Epithelial cell of esophagus (primary cell): ENCODE data around the gene ELMO1.

Source experiments
- DNase-seq: peaks from one replicate; pipeline ENCODE4 v3.0.0; 2010; ENCODE audit warnings: low read depth
- H3K4me3 ChIP-seq: 2 replicates; pipeline ENCODE4 v1.5.1; 2011; ENCODE audit warnings: mild to moderate bottlenecking, low read length, control low read depth
- TF ChIP-seq, protein P1 (sequence below): IDR thresholded peaks from 2 replicates; pipeline ENCODE4 v1.5.1; 2011; ENCODE audit warnings: low read depth, mild to moderate bottlenecking, low read length, control low read depth, inconsistent platforms; ENCODE audit not compliant: insufficient read depth; ENCODE audit errors: missing control alignments

ELMO1 gene

GRCh38 chr7:37419496-37419895 lies 29.2 kb downstream of the ELMO1 start:
- no peak overlapping the region for H3K4me3 ChIP-seq
- DNase-seq = no peak
- TF ChIP-seq, protein P1, sequence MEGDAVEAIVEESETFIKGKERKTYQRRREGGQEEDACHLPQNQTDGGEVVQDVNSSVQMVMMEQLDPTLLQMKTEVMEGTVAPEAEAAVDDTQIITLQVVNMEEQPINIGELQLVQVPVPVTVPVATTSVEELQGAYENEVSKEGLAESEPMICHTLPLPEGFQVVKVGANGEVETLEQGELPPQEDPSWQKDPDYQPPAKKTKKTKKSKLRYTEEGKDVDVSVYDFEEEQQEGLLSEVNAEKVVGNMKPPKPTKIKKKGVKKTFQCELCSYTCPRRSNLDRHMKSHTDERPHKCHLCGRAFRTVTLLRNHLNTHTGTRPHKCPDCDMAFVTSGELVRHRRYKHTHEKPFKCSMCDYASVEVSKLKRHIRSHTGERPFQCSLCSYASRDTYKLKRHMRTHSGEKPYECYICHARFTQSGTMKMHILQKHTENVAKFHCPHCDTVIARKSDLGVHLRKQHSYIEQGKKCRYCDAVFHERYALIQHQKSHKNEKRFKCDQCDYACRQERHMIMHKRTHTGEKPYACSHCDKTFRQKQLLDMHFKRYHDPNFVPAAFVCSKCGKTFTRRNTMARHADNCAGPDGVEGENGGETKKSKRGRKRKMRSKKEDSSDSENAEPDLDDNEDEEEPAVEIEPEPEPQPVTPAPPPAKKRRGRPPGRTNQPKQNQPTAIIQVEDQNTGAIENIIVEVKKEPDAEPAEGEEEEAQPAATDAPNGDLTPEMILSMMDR = no peak

- DNase-seq = no peak
- no peak overlapping the region for H3K4me3 ChIP-seq
- TF ChIP-seq, protein P1 = no peak
These were observed 30.3 kb downstream of the ELMO1 start for GRCh38 chr7:37418381-37418780.

DNA sequence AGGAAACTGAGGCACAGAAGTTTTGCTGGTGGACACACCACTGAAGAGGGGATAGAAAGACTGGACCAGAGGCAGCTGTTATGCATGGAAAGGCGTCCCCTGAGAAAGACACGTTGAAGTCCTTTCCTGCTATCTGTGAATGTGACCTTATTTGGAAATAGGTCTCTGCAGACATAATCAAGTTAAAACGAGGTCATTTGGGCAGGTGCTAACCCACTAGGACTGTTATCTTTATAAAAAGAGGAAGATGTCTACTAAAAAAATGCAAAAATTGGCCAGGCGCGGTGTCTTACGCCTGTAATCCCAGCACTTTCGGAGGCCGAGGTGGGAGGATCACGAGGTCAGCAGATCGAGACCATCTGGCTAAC lies 31.6 kb downstream of the ELMO1 start:
- TF ChIP-seq, protein P1 = no peak
- DNase-seq = no peak
- H3K4me3 ChIP-seq = no peak overlapping the region

- TF ChIP-seq, protein P1 = no peak
- DNase-seq = no peak
- no peak overlapping the region for H3K4me3 ChIP-seq
These were observed 32.1 kb downstream of the ELMO1 start for GRCh38 chr7:37416378-37417106.

GRCh38 chr7:37415629-37416028 lies 33.0 kb downstream of the ELMO1 start:
- TF ChIP-seq, protein P1 = no peak
- DNase-seq = no peak
- no peak overlapping the region for H3K4me3 ChIP-seq

DNA sequence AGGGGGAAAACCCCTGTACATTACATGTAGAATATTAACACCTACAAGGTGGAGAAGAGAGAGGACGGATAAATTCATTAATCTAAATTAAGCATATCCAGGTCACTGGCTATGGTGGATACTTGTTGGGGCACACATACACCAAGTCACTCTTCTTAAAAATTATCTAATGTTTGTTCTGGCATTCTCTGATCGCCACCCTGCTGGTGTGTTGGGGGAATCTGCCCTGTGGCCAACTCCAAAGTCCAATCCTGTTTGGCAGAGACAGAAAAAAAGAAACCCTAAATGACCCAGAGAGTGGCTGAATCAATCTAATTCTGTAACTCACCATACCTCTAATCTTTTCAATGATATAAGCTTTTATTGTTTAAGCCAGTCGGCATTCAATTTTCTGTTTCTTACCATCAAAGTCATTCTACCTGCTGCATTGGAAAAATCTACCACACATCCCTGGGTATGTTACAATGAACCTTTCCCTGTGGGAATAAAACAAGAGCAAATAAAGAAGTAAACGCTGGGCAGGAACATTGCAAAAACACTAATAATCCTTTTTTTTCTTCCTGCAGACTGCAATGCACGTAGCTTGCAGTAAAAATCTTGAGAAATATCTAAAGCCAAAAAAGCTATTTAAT lies 34.2 kb downstream of the ELMO1 start:
- TF ChIP-seq, protein P1 = no peak
- no peak overlapping the region for H3K4me3 ChIP-seq
- DNase-seq = no peak
